Measurements from ENCODE around the gene CCDC120.

- TF ChIP-seq TAF1 (IDR thresholded peaks at IDR 0.05; ENCODE audit: control insufficient read depth, extremely low read depth, insufficient read depth, low read length, severe bottlenecking) (no peak), MAX (CRISPR knock-in tag; IDR thresholded peaks at IDR 0.05) (no peak), ATF6 (CRISPR knock-in tag; IDR thresholded peaks at IDR 0.05) (no peak), PHF21A (IDR thresholded peaks at IDR 0.05; ENCODE audit: borderline replicate concordance, low read depth) (no peak), EP300 (IDR thresholded peaks at IDR 0.05; ENCODE audit: low read length) (no peak), NFIC (IDR thresholded peaks at IDR 0.05) (no peak), CTCF (IDR thresholded peaks at IDR 0.05 in 2 of 3, conservative IDR thresholded peaks at IDR 0.05 in 1 of 3; ENCODE audit: insufficient read depth in 2 of 3, low read depth in 1 of 3, low read length in 3 of 3) (no peak)
Observed at GRCh38 chrX:49063715-49064114, 4.9 kb downstream of the CCDC120 start.
